ENCODE measurements around the gene EYS. TPM values are rescaled to one million over a fixed set of nuclear protein-coding genes. Genes with fewer than 3 reads are reported as not detected.

EYS gene
- total and polyA plus RNA-seq, 9 of the 15 experiments (the other 6 are each of a cell fraction or from before 2014, with no cell fraction given): 0.03 to 0.36 (median 0.10) TPM; not detected in 2

- no peak overlapping the region for H3K27ac ChIP-seq (ENCODE audit: extremely low read depth, low read depth, low read length)
- no peaks in the 10 kb centered on the region for H3K4me1 ChIP-seq (replicated peaks in 1 of 2; ENCODE audit: control insufficient read depth in 2 of 2, insufficient read depth in 2 of 2, low read length in 2 of 2)
- ChIA-PET CTCF (ENCODE audit: low intra/inter-chr PET ratio) (no interaction called here), POLR2A (no interaction called here)
- H3K9ac ChIP-seq (ENCODE audit: insufficient read depth in 1 of 2, low read depth in 2 of 2, low read length in 2 of 2): no peak overlapping the region
- FAIRE-seq (no peak), DNase-seq (ENCODE audit: extremely low read depth in 1 of 4, low spot score in 3 of 4) (no peak), ATAC-seq (no peak)
- 4% methylated on average over 2 of the region's 2 CpGs for WGBS (ENCODE audit: insufficient coverage, low coverage, missing lambda C conversion rate)
- intact Hi-C loops (cut with micrococcal nuclease): no loop called here
- TF ChIP-seq FOXJ2 (tag; IDR thresholded peaks at IDR 0.05): no peak
- no peak for TF ChIP-seq MCM2 (IDR thresholded peaks at IDR 0.05; ENCODE audit: low read depth)
- TF ChIP-seq ZNF511 (CRISPR knock-in tag; IDR thresholded peaks at IDR 0.05): no peak
- no peak for TF ChIP-seq RERE (CRISPR knock-in tag; IDR thresholded peaks at IDR 0.05; ENCODE audit: borderline replicate concordance)
- no peak for TF ChIP-seq SOX6 (IDR thresholded peaks at IDR 0.05)
- no peak for TF ChIP-seq BRD9 (IDR thresholded peaks at IDR 0.05; ENCODE audit: low read depth, partially characterized antibody)
- TF ChIP-seq MIER1 (IDR thresholded peaks at IDR 0.05; ENCODE audit: low read depth): no peak
- TF ChIP-seq ZNF121 (CRISPR knock-in tag; conservative IDR thresholded peaks at IDR 0.05): no peak
- TF ChIP-seq PHF20 (IDR thresholded peaks at IDR 0.05; ENCODE audit: partially characterized antibody): no peak
- no peak overlapping the region for H3K4me2 ChIP-seq (ENCODE audit: insufficient read depth, low read length)
- no peaks in the 10 kb centered on the region for H3K79me2 ChIP-seq (ENCODE audit: control insufficient read depth, insufficient read depth, low read length)
- no peaks in the 10 kb centered on the region for H3K27me3 ChIP-seq (ENCODE audit: control insufficient read depth in 2 of 2, insufficient read depth in 2 of 2, low read length in 2 of 2)
- in situ Hi-C loops (cut with MboI): no loop called here
- BruUV-seq (replicated peaks): no TSS peak
- no peaks in the 10 kb centered on the region for H3K9me1 ChIP-seq (ENCODE audit: control insufficient read depth, insufficient read depth, low read length)
- H3K9me3 ChIP-seq (replicated peaks; ENCODE audit: control insufficient read depth, insufficient read depth, low read depth, low read length): no peaks in the 10 kb centered on the region
- no peaks in the 10 kb centered on the region for H3K36me3 ChIP-seq (ENCODE audit: control insufficient read depth, insufficient read depth, low read length)
- no peaks in the 10 kb centered on the region for H4K20me1 ChIP-seq (replicated peaks; ENCODE audit: control insufficient read depth, insufficient read depth, low read length)
- H2AFZ ChIP-seq (ENCODE audit: low read depth, low read length): no peak overlapping the region
- H3K4me3 ChIP-seq: no peak overlapping the region
These were observed 1561.4 kb downstream of the EYS start for GRCh38 chr6:64145658-64146057.
